ENCODE data around the gene TMEM256. TPM values are rescaled to one million over a fixed set of nuclear protein-coding genes. Genes with fewer than 3 reads are reported as not detected.
A peak's percentile ranks its signal among the peaks of the same experiment; 100 is the strongest.

Gene TMEM256
- total RNA-seq, 1 donor from 2014 or later = 66.9 TPM

DNA sequence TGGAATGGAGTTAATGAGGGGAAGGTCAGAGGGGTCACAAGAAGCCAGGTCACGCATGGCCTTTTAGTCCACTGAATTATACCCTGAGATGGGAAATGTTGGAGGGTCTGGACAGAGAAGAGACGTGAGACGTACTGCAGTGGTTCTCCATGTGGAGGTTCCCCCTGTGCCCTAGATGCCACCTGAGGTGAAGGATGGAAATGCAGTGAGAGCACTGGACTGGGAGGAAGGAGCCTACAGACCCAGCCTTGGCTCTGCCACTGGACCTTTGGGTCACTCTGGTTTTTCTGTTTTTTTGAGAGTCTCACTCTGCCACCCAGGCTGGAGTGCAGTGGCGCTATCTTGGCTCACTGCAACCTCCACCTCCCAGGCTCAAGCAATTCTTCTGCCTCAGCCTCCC, 7.8 kb downstream of the TMEM256 start:
- peaks cover 1% of the 10 kb centered on the region for H3K36me3 ChIP-seq (ENCODE audit: control insufficient read depth, insufficient read depth, low read length)
- TF ChIP-seq, protein P1, sequence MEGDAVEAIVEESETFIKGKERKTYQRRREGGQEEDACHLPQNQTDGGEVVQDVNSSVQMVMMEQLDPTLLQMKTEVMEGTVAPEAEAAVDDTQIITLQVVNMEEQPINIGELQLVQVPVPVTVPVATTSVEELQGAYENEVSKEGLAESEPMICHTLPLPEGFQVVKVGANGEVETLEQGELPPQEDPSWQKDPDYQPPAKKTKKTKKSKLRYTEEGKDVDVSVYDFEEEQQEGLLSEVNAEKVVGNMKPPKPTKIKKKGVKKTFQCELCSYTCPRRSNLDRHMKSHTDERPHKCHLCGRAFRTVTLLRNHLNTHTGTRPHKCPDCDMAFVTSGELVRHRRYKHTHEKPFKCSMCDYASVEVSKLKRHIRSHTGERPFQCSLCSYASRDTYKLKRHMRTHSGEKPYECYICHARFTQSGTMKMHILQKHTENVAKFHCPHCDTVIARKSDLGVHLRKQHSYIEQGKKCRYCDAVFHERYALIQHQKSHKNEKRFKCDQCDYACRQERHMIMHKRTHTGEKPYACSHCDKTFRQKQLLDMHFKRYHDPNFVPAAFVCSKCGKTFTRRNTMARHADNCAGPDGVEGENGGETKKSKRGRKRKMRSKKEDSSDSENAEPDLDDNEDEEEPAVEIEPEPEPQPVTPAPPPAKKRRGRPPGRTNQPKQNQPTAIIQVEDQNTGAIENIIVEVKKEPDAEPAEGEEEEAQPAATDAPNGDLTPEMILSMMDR (IDR thresholded peaks at IDR 0.05; ENCODE audit: insufficient read depth, low read length, poor library complexity, severe bottlenecking) = no peak
- no peak overlapping the region for H3K4me3 ChIP-seq (ENCODE audit: low read depth, low read length)
- no peaks in the 10 kb centered on the region for H3K27me3 ChIP-seq (ENCODE audit: control insufficient read depth, insufficient read depth, low read length)
- DNase-seq (ENCODE audit: low read depth) = no peak

GRCh38 chr17:7394452-7395191, 9.3 kb downstream of the TMEM256 start, which contains the start of gene PLSCR3:
Gene PLSCR3 (minus strand): TSS chr17:7394525. CDS start chr17:7394110, 415 bp downstream.
- TF ChIP-seq, protein P1 (IDR thresholded peaks at IDR 0.05; ENCODE audit: insufficient read depth, low read length, poor library complexity, severe bottlenecking) = peak; percentile 47

GRCh38 chr17:7393613-7394451, 10.1 kb downstream of the TMEM256 start:
- TF ChIP-seq, protein P1 (IDR thresholded peaks at IDR 0.05; ENCODE audit: insufficient read depth, low read length, poor library complexity, severe bottlenecking) = peak; percentile 36
- DNase-seq (ENCODE audit: low read depth) = no peak
- no peaks in the 10 kb centered on the region for H3K27me3 ChIP-seq (ENCODE audit: control insufficient read depth, insufficient read depth, low read length)
- peak overlapping the region; percentile 57 for H3K4me3 ChIP-seq (ENCODE audit: low read depth, low read length)
- peaks cover 1% of the 10 kb centered on the region for H3K36me3 ChIP-seq (ENCODE audit: control insufficient read depth, insufficient read depth, low read length)

More at GRCh38 chr17:7394452-7395191, 9.3 kb downstream of the TMEM256 start, which contains the start of gene PLSCR3:
- DNase-seq (ENCODE audit: low read depth) = peak; percentile 56
- Histone ChIP-seq H3K36me3 (ENCODE audit: control insufficient read depth, insufficient read depth, low read length) (peaks cover 1% of the 10 kb centered on the region), H3K4me3 (ENCODE audit: low read depth, low read length) (peak within 1 kb of the TSS; percentile 57), H3K27me3 (ENCODE audit: control insufficient read depth, insufficient read depth, low read length) (no peaks in the 10 kb centered on the region)

- TF ChIP-seq, protein P1 (IDR thresholded peaks at IDR 0.05; ENCODE audit: insufficient read depth, low read length, poor library complexity, severe bottlenecking) = no peak
- DNase-seq (ENCODE audit: low read depth) = no peak
- H3K36me3 ChIP-seq (ENCODE audit: control insufficient read depth, insufficient read depth, low read length) = peaks cover 1% of the 10 kb centered on the region
- H3K27me3 ChIP-seq (ENCODE audit: control insufficient read depth, insufficient read depth, low read length) = no peaks in the 10 kb centered on the region
- H3K4me3 ChIP-seq (ENCODE audit: low read depth, low read length) = peak overlapping the region; percentile 57
Observed at GRCh38 chr17:7392696-7393612, 10.9 kb downstream of the TMEM256 start.

GRCh38 chr17:7391307-7391706, 12.6 kb downstream of the TMEM256 start:
- DNase-seq (ENCODE audit: low read depth) = no peak
- no peaks in the 10 kb centered on the region for H3K27me3 ChIP-seq (ENCODE audit: control insufficient read depth, insufficient read depth, low read length)
- H3K4me3 ChIP-seq (ENCODE audit: low read depth, low read length) = no peak overlapping the region
- TF ChIP-seq, protein P1 (IDR thresholded peaks at IDR 0.05; ENCODE audit: insufficient read depth, low read length, poor library complexity, severe bottlenecking) = no peak
- peaks cover 1% of the 10 kb centered on the region for H3K36me3 ChIP-seq (ENCODE audit: control insufficient read depth, insufficient read depth, low read length)

All from kidney epithelial cell (primary cell).